IMR-90 (cell line): ENCODE results near the gene NLRP10. TPM values are rescaled to one million over a fixed set of nuclear protein-coding genes. Genes with fewer than 3 reads are reported as not detected.

Source experiments
- ATAC-seq: fragments of 200-7000 bp; cut with Tn5 transposase; 2 replicates; pipeline ENCODE4 v1.9.1; 2020; ENCODE audit warnings: low read depth, mild to moderate bottlenecking, moderate library complexity
- BruUV-seq: library from RNA; stranded (reverse); fragments of 400-500 nt; replicated peaks from 2 replicates; lab custom pipeline; 2021; lab: Mats Ljungman, UMichigan
- CTCF ChIA-PET: fragments of 300-600 bp; formaldehyde crosslinking; extraction: SDS; loops from one replicate; lab custom pipeline; 2021; ENCODE audit warnings: antibody characterized with exemption; lab: Yijun Ruan, JAX
- POLR2A ChIA-PET: fragments of 300-600 bp; sonication (Branson Sonifier 250); formaldehyde crosslinking; loops from one replicate; lab custom pipeline; 2022; ENCODE audit warnings: antibody characterized with exemption; ENCODE audit not compliant: unreplicated experiment; lab: Charles Lee
- DNase-seq: peaks from one replicate; pipeline ENCODE4 v3.0.0; 2013
- H2AFZ ChIP-seq: replicated peaks from 2 replicates; pipeline ENCODE3; 2013; ENCODE audit warnings: low read length, mild to moderate bottlenecking; ENCODE audit not compliant: poor library complexity
- H2AK5ac ChIP-seq: 2 replicates; pipeline ENCODE4 v1.6.1; 2013; ENCODE audit warnings: low read depth, low read length, inconsistent platforms
- H2AK9ac ChIP-seq: replicated peaks from 2 replicates; pipeline ENCODE3; 2013; ENCODE audit warnings: mild to moderate bottlenecking, low read depth, low read length, moderate library complexity; ENCODE audit not compliant: poor library complexity
- H2BK120ac ChIP-seq: 2 replicates; pipeline ENCODE4 v1.6.1; 2013; ENCODE audit warnings: low read depth, low read length, inconsistent platforms
- H2BK15ac ChIP-seq: 3 replicates; pipeline ENCODE4 v1.6.1; 2013; ENCODE audit warnings: low read depth, low read length, inconsistent platforms
- H2BK20ac ChIP-seq: 2 replicates; pipeline ENCODE4 v1.6.1; 2013; ENCODE audit warnings: low read depth, mild to moderate bottlenecking, inconsistent platforms, low read length, moderate library complexity
- H2BK5ac ChIP-seq: 2 replicates; pipeline ENCODE4 v1.6.1; 2013; ENCODE audit warnings: mild to moderate bottlenecking, low read depth, low read length, inconsistent platforms; ENCODE audit not compliant: poor library complexity, severe bottlenecking
- H3K14ac ChIP-seq: replicated peaks from 2 replicates; pipeline ENCODE4 v1.6.1; 2013; ENCODE audit warnings: low read depth, low read length, inconsistent platforms
- H3K18ac ChIP-seq: 2 replicates; pipeline ENCODE4 v1.6.1; 2013; ENCODE audit warnings: low read depth, low read length, control low read depth
- H3K23ac ChIP-seq: 2 replicates; pipeline ENCODE4 v1.6.1; 2013; ENCODE audit warnings: low read depth, low read length, inconsistent platforms
- H3K27ac ChIP-seq: 2 replicates; pipeline ENCODE4 v1.5.1; 2013; ENCODE audit warnings: mild to moderate bottlenecking, control low read depth, low read length; ENCODE audit not compliant: insufficient read depth
- H3K27me3 ChIP-seq: 2 replicates; pipeline ENCODE4 v1.6.1; 2013; ENCODE audit warnings: low read length; ENCODE audit not compliant: control insufficient read depth, insufficient read depth
- H3K36me3 ChIP-seq: 2 replicates; pipeline ENCODE4 v1.6.1; 2013; ENCODE audit warnings: low read length, mixed read lengths; ENCODE audit not compliant: control insufficient read depth, insufficient read depth
- H3K4ac ChIP-seq: 2 replicates; pipeline ENCODE4 v1.6.1; 2013; ENCODE audit warnings: low read depth, low read length, inconsistent platforms
- H3K4me1 ChIP-seq: 2 replicates; pipeline ENCODE4 v1.6.1; 2013; ENCODE audit warnings: low read length, mixed read lengths; ENCODE audit not compliant: control insufficient read depth, insufficient read depth
- H3K4me2 ChIP-seq: 2 replicates; pipeline ENCODE4 v1.6.1; 2013; ENCODE audit warnings: low read depth, mild to moderate bottlenecking, control low read depth, low read length, moderate library complexity
- H3K4me3 ChIP-seq: 2 replicates; pipeline ENCODE4 v1.5.1; 2013; ENCODE audit warnings: low read depth, mild to moderate bottlenecking, control low read depth, low read length, moderate library complexity; ENCODE audit not compliant: insufficient read depth
- H3K56ac ChIP-seq: 2 replicates; pipeline ENCODE4 v1.6.1; 2013; ENCODE audit warnings: low read length, inconsistent platforms; ENCODE audit not compliant: insufficient read depth; ENCODE audit errors: extremely low read depth
- H3K79me1 ChIP-seq, 2 experiments: 2 replicates each; pipeline ENCODE4 v1.6.1; 2013; ENCODE audit warnings: low read length in 2 of 2, inconsistent platforms in 1 of 2, low read depth in 1 of 2
- H3K9ac ChIP-seq: 2 replicates; pipeline ENCODE4 v1.6.1; 2013; ENCODE audit warnings: low read depth, low read length, control low read depth
- H3K9me1 ChIP-seq: 2 replicates; pipeline ENCODE4 v1.6.1; 2013; ENCODE audit warnings: low read length, inconsistent platforms; ENCODE audit not compliant: insufficient read depth
- H3K9me3 ChIP-seq: 2 replicates; pipeline ENCODE4 v1.6.1; 2013; ENCODE audit warnings: low read length; ENCODE audit not compliant: control insufficient read depth, insufficient read depth
- H4K20me1 ChIP-seq: 2 replicates; pipeline ENCODE4 v1.6.1; 2013; ENCODE audit warnings: low read length, inconsistent platforms; ENCODE audit not compliant: insufficient read depth
- H4K5ac ChIP-seq: 2 replicates; pipeline ENCODE4 v1.6.1; 2013; ENCODE audit warnings: mild to moderate bottlenecking, low read depth, low read length, control low read depth
- H4K8ac ChIP-seq, 2 experiments: 2 replicates each; pipeline ENCODE4 v1.6.1; 2013; ENCODE audit warnings: low read depth in 2 of 2, low read length in 2 of 2, control low read depth in 1 of 2, inconsistent platforms in 1 of 2
- H4K91ac ChIP-seq: 2 replicates; pipeline ENCODE4 v1.6.1; 2013; ENCODE audit warnings: low read depth, low read length, inconsistent platforms; ENCODE audit not compliant: insufficient read depth
- CEBPB ChIP-seq: IDR thresholded peaks from 2 replicates; pipeline ENCODE4 v1.6.1; 2012; ENCODE audit warnings: low read depth, low read length, improper control_type of control experiment
- POLR2A ChIP-seq: IDR thresholded peaks from 2 replicates; pipeline ENCODE4 v1.6.1; 2012; ENCODE audit warnings: mild to moderate bottlenecking, low read depth, low read length
- dilution Hi-C: fragments of 300-500 bp; cut with HindIII; formaldehyde crosslinking; loops from one replicate; pipeline ENCODE4 v1.14.3; 2018; ENCODE audit warnings: low sequenced_read_pairs; ENCODE audit not compliant: unreplicated experiment
- in situ Hi-C: fragments of 300-500 bp; cut with MboI; formaldehyde crosslinking; loops from 3 replicates; pipeline ENCODE4 v1.14.3; 2019; ENCODE audit warnings: low sequenced_read_pairs, inconsistent platforms, mixed read lengths
- intact Hi-C: fragments of 100-400 bp; cut with micrococcal nuclease; formaldehyde crosslinking; loops from 2 replicates; pipeline ENCODE4 v1.10.0; 2022
- polyA plus RNA-seq, 3 experiments: library from polyadenylated mRNA; depleted of rRNA; stranded (reverse); fragments of >200 nt; gene quantifications; 2 replicates each; pipeline ENCODE4 v1.2.3, GENCODE V29; 2012; ENCODE audit warnings: low replicate concordance in 1 of 3
- total RNA-seq: library from RNA; depleted of rRNA; stranded (reverse); fragments of >200 nt; gene quantifications from 2 replicates; pipeline ENCODE4 v1.2.3, GENCODE V29; 2012

The NLRP10 gene
- total and polyA plus RNA-seq, 2 of the 4 experiments (the other 2 are of a cell fraction), result 6.5 to 36.7 TPM

DNA sequence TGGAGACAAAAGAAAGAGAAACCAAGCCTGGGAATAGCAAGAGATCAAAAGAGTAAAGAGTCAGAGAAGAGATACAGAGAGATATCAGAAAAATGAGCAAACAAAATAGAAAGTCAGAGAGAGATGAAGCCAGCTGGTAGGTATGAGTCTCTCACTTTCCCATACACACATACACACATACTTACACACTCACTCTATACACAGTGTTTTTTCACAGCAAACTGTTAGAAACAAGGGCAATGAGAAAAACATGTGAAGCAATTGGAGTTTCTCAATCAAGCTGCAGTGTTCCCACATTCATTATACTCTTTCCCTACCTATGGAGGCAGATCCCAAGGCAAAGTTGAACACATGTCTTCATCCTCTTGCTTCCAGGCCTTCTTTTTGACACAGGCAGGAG is 2.6 kb upstream of the NLRP10 start:
- Histone ChIP-seq H2AFZ (peak overlapping the region; percentile 17), H3K4me1 (peaks cover 32% of the 10 kb centered on the region)

More for the DNA sequence above, 2.6 kb upstream of the NLRP10 start:
- Histone ChIP-seq H3K18ac (peak overlapping the region; percentile 70; the same call in 1 of the 2 replicates), H4K20me1 (no peaks in the 10 kb centered on the region), H2BK5ac (peak overlapping the region; percentile 98), H3K27me3 (no peaks in the 10 kb centered on the region), H3K9me3 (no peaks in the 10 kb centered on the region), H2BK120ac (peak overlapping the region; percentile 97), H3K23ac (peak overlapping the region; percentile 91; the same call in 1 of the 2 replicates), H3K36me3 (no peaks in the 10 kb centered on the region), H3K14ac (peak overlapping the region; percentile 93), H4K8ac (peak overlapping the region; percentile 68 to 76), H4K5ac (peak overlapping the region; percentile 88), H3K9ac (peak overlapping the region; percentile 24; the same call in 1 of the 2 replicates), H4K91ac (peak overlapping the region; percentile 92), H3K9me1 (peaks cover 13% of the 10 kb centered on the region), H3K4ac (peak overlapping the region; percentile 95), H3K79me1 (peaks cover 0 to 19% of the 10 kb centered on the region in 2 experiments; a peak in 2 of 4 replicates), H3K4me2 (peak overlapping the region; percentile 13; the same call in 1 of the 2 replicates), H3K27ac (peak overlapping the region; percentile 78), H3K56ac (peak overlapping the region; percentile 18; the same call in 1 of the 2 replicates), H2AK5ac (peak overlapping the region; percentile 81), H2BK20ac (peak overlapping the region; percentile 95), H2BK15ac (peak overlapping the region; percentile 99; the same call in 2 of the 3 replicates), H3K4me3 (no peak overlapping the region), H2AK9ac (peak overlapping the region; percentile 65)
- ChIA-PET CTCF (interaction anchor here (1.4 kb wide), 1 partner anchor 19 kb away, joined by 7 read pairs; the partner anchor contains the start of gene EIF3F), POLR2A (no interaction called here)
- ATAC-seq, result peak; percentile 10
- intact Hi-C loops (loop anchor here (5.0 kb wide), 1 partner anchor 76 kb away; no protein-coding TSS in a partner anchor), dilution Hi-C loops (no loop called here), in situ Hi-C loops (no loop called here)
- no TSS peak for BruUV-seq
- TF ChIP-seq POLR2A (no peak), CEBPB (peak; percentile 64)
- DNase-seq, result peak; percentile 74
